Astrocyte (in vitro differentiated cells and primary cell): Measurements from ENCODE around the gene MICALL1. TPM values are rescaled to one million over a fixed set of nuclear protein-coding genes. Genes with fewer than 3 reads are reported as not detected.
"Not testable (repeated sequence)": the region's sequence is repeated elsewhere in the genome, so short reads cannot be mapped to it uniquely, and the experiment has no call there.

Source experiments
- DNase-seq: peaks from one replicate; pipeline ENCODE4 v3.0.0-alpha.2; 2010; ENCODE audit warnings: low read depth
- FAIRE-seq: peaks from 2 replicates; lab custom pipeline; 2011; peaks lifted over from hg19 to GRCh38; lab: Jason Lieb, UNC
- H2AFZ ChIP-seq: 2 replicates; pipeline ENCODE4 v1.6.0; 2012; ENCODE audit warnings: low read depth, low read length, inconsistent platforms
- H3K27ac ChIP-seq: 2 replicates; pipeline ENCODE4 v1.5.1; 2011; ENCODE audit warnings: low read depth, low read length, inconsistent platforms
- H3K27me3 ChIP-seq: 2 replicates; pipeline ENCODE4 v1.6.0; 2011; ENCODE audit warnings: low read length, inconsistent platforms; ENCODE audit not compliant: insufficient read depth
- H3K36me3 ChIP-seq: 2 replicates; pipeline ENCODE4 v1.5.1; 2011; ENCODE audit warnings: low read length, inconsistent platforms; ENCODE audit not compliant: insufficient read depth
- H3K4me1 ChIP-seq: 2 replicates; pipeline ENCODE4 v1.5.1; 2011; ENCODE audit warnings: low read length, inconsistent platforms; ENCODE audit not compliant: insufficient read depth
- H3K4me2 ChIP-seq: 2 replicates; pipeline ENCODE4 v1.6.0; 2012; ENCODE audit warnings: low read length, inconsistent platforms
- H3K4me3 ChIP-seq: 2 replicates; pipeline ENCODE4 v1.5.1; 2011; ENCODE audit warnings: low read depth, mild to moderate bottlenecking, low read length, inconsistent platforms; ENCODE audit not compliant: insufficient read depth
- H3K79me2 ChIP-seq: 2 replicates; pipeline ENCODE4 v1.6.0; 2012; ENCODE audit warnings: mild to moderate bottlenecking, low read length, inconsistent platforms; ENCODE audit not compliant: insufficient read depth
- H3K9ac ChIP-seq: 2 replicates; pipeline ENCODE4 v1.6.0; 2012; ENCODE audit warnings: mild to moderate bottlenecking, low read length, inconsistent platforms
- H3K9me3 ChIP-seq: 2 replicates; pipeline ENCODE4 v1.5.1; 2012; ENCODE audit warnings: low read depth, mild to moderate bottlenecking, low read length, inconsistent platforms; ENCODE audit not compliant: insufficient read depth
- H4K20me1 ChIP-seq: 2 replicates; pipeline ENCODE4 v1.6.0; 2012; ENCODE audit warnings: low read length, inconsistent platforms; ENCODE audit not compliant: insufficient read depth
- H3K27ac Mint-ChIP-seq: one replicate; pipeline ENCODE4 v1.8.0; 2021; ENCODE audit warnings: mild to moderate bottlenecking, mixed read lengths; ENCODE audit not compliant: unreplicated experiment
- H3K27me3 Mint-ChIP-seq: one replicate; pipeline ENCODE4 v1.8.0; 2021; ENCODE audit warnings: low read depth, mixed read lengths; ENCODE audit not compliant: unreplicated experiment
- H3K36me3 Mint-ChIP-seq: one replicate; pipeline ENCODE4 v1.8.0; 2021; ENCODE audit warnings: low read depth, mixed read lengths; ENCODE audit not compliant: unreplicated experiment
- H3K4me1 Mint-ChIP-seq: one replicate; pipeline ENCODE4 v1.8.0; 2021; ENCODE audit warnings: low read depth, mixed read lengths; ENCODE audit not compliant: unreplicated experiment
- H3K4me3 Mint-ChIP-seq: one replicate; pipeline ENCODE4 v1.8.0; 2021; ENCODE audit warnings: mild to moderate bottlenecking, moderate library complexity, mixed read lengths; ENCODE audit not compliant: unreplicated experiment
- H3K9me3 Mint-ChIP-seq: one replicate; pipeline ENCODE4 v1.8.0; 2021; ENCODE audit warnings: mild to moderate bottlenecking, mixed read lengths; ENCODE audit not compliant: unreplicated experiment
- CTCF ChIP-seq: IDR thresholded peaks from 2 replicates; pipeline ENCODE4 v1.5.1; 2011; ENCODE audit warnings: low read depth, mild to moderate bottlenecking, inconsistent platforms, low read length, moderate library complexity; ENCODE audit not compliant: insufficient read depth
- EZH2 ChIP-seq: IDR thresholded peaks from 2 replicates; pipeline ENCODE4 v1.6.1; 2012; ENCODE audit warnings: mild to moderate bottlenecking, low read length, inconsistent platforms; ENCODE audit not compliant: insufficient read depth
- total RNA-seq: library from RNA; stranded (reverse); gene quantifications from 2 replicates; pipeline ENCODE4 v1.2.1, GENCODE V29; 2021

MICALL1 gene
- total RNA-seq, 1 donor from 2014 or later: 131 TPM

DNA sequence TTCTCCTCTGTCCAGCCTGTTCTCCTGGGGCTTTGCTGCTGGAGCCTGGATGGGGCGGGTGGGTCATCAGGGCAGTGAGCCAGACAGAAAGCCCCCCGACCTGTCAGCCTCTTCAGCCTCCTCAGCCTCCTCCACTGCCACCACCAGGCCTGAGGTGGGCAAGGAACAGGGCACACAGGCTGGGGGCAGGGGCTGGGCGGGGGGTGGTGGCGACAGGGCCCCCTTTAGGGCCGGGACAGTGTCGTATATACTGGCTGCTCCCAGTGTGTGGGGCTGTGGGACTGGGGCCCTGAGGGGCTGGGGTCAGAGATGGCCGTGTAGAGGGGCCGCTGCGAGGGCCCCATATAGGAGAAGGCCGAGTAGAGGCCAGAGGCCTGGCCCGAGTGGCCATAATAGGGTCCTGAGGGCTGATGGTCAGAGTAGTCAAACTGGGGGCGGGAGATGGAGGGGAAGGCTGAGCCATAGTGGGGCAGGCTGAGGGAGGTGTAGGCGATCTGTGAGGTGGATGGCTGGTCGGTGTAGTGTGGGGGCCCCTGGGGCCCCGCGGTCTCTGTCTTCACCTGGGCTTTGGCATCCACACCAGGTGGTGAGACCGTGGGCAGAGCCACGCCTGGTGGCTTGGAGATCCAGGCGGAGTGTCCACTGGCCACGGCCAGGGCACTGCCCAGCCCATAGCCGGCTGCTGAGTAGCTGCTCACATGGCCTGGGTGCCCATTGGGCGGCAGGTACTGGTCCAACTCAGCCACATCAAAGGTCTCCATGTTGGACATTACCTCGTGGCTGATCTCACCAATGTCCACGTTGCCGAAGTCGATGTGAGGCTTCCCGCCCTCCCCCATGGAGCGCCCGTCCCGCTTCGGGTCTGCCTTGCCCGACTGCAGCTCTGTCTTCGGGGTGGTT is 67.4 kb downstream of the MICALL1 start:
- Mint-ChIP-seq H3K9me3 (no peaks in the 10 kb centered on the region), H3K4me1 (peaks cover 9% of the 10 kb centered on the region), H3K36me3 (peaks cover 14% of the 10 kb centered on the region), H3K4me3 (no peak overlapping the region), H3K27ac (no peak overlapping the region), H3K27me3 (no peaks in the 10 kb centered on the region)
- H4K20me1 ChIP-seq: peaks cover 6% of the 10 kb centered on the region
- no peak overlapping the region for H2AFZ ChIP-seq
- no peak overlapping the region for H3K9ac ChIP-seq
- H3K4me3 ChIP-seq: no peak overlapping the region
- no peaks in the 10 kb centered on the region for H3K27me3 ChIP-seq
- no peaks in the 10 kb centered on the region for H3K4me1 ChIP-seq
- no peak overlapping the region for H3K4me2 ChIP-seq
- no peak for TF ChIP-seq CTCF
- no peak for TF ChIP-seq EZH2
- DNase-seq (no peak), FAIRE-seq (no peak)
- H3K27ac ChIP-seq: no peak overlapping the region
- no peaks in the 10 kb centered on the region for H3K79me2 ChIP-seq
- peaks cover 1% of the 10 kb centered on the region for H3K36me3 ChIP-seq
- no peaks in the 10 kb centered on the region for H3K9me3 ChIP-seq

DNA sequence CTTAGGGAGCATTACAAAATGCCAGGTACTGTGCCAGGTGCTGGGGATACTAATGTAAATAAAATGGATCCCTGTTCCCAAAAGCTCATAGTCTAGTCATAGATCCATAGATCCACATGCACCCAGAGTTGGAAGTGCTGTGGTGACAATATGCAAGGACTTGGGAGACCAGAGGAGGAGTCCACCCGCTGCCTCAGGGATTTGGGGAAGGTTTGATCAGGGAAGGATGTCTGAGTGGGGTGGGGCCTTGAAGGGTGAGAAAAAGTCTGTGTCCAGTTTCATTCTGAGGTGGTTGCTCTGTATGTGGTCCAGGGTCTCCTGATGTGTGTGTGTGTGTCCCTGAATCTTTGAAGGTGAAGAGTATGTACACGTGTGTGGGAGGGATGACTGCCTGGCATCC is 69.1 kb downstream of the MICALL1 start:
- Histone ChIP-seq H4K20me1 (peaks cover 6% of the 10 kb centered on the region), H3K79me2 (no peaks in the 10 kb centered on the region), H3K4me1 (no peaks in the 10 kb centered on the region), H3K27me3 (no peaks in the 10 kb centered on the region), H3K27ac (no peak overlapping the region), H3K4me3 (no peak overlapping the region), H3K36me3 (no peaks in the 10 kb centered on the region), H2AFZ (no peak overlapping the region), H3K9me3 (no peaks in the 10 kb centered on the region), H3K4me2 (no peak overlapping the region), H3K9ac (no peak overlapping the region)
- TF ChIP-seq CTCF (no peak), EZH2 (no peak)
- peaks cover 11% of the 10 kb centered on the region for H3K36me3 Mint-ChIP-seq
- H3K27ac Mint-ChIP-seq: no peak overlapping the region
- FAIRE-seq (no peak), DNase-seq (no peak)
- H3K9me3 Mint-ChIP-seq: no peaks in the 10 kb centered on the region
- no peaks in the 10 kb centered on the region for H3K27me3 Mint-ChIP-seq
- peaks cover 9% of the 10 kb centered on the region for H3K4me1 Mint-ChIP-seq
- H3K4me3 Mint-ChIP-seq: no peak overlapping the region

GRCh38 chr22:37976022-37976421 is 69.9 kb downstream of the MICALL1 start:
- H3K4me1 Mint-ChIP-seq, H3K9me3 Mint-ChIP-seq, H3K4me3 ChIP-seq, H3K9ac ChIP-seq, H3K9me3 ChIP-seq, H3K27me3 ChIP-seq, H3K4me3 Mint-ChIP-seq, H3K27ac ChIP-seq, FAIRE-seq, H3K4me1 ChIP-seq, H3K4me2 ChIP-seq, H3K79me2 ChIP-seq, H2AFZ ChIP-seq, H3K27ac Mint-ChIP-seq, H3K36me3 ChIP-seq, H3K27me3 Mint-ChIP-seq, DNase-seq, H4K20me1 ChIP-seq: not testable (repeated sequence)
- peaks cover 11% of the 10 kb centered on the region for H3K36me3 Mint-ChIP-seq
